Activated T-cell treated with anti-CD3 and anti-CD28 coated beads, Interleukin-2, amount 50 U/mL, for 48 hours (primary cell): ENCODE measurements around the gene COG7.
"Not testable (repeated sequence)": the region's sequence is repeated elsewhere in the genome, so short reads cannot be mapped to it uniquely, and the experiment has no call there.

Experiments used
- DNase-seq, 2 experiments: peaks; one replicate each; pipeline ENCODE4 v3.0.0-alpha.2; 2020

The COG7 gene

GRCh38 chr16:23382279-23382678 is 70.7 kb downstream of the COG7 start:
- no peak for DNase-seq

GRCh38 chr16:23381702-23382101 is 71.3 kb downstream of the COG7 start:
- DNase-seq, result not testable (repeated sequence)

- no peak for DNase-seq
Measured at GRCh38 chr16:23380501-23380951, 72.5 kb downstream of the COG7 start.

GRCh38 chr16:23379707-23380106 is 73.3 kb downstream of the COG7 start:
- DNase-seq, result no peak

GRCh38 chr16:23378921-23379320 is 74.1 kb downstream of the COG7 start:
- no peak for DNase-seq

GRCh38 chr16:23378256-23378655 is 74.7 kb downstream of the COG7 start:
- no peak for DNase-seq

- DNase-seq, result no peak
Measured at GRCh38 chr16:23377071-23377931, 75.7 kb downstream of the COG7 start.

GRCh38 chr16:23375643-23376042 is 77.3 kb downstream of the COG7 start:
- DNase-seq, result no peak

GRCh38 chr16:23374721-23375510 is 78.1 kb downstream of the COG7 start:
- DNase-seq, result no peak

GRCh38 chr16:23373436-23374219 is 79.4 kb downstream of the COG7 start:
- no peak for DNase-seq

- no peak for DNase-seq
Measured at GRCh38 chr16:23371368-23371767, 81.6 kb downstream of the COG7 start.

GRCh38 chr16:23369416-23369815 is 83.6 kb downstream of the COG7 start:
- no peak for DNase-seq

- no peak for DNase-seq
Measured at GRCh38 chr16:23368469-23368868, 84.5 kb downstream of the COG7 start.

- DNase-seq, result no peak
Measured at GRCh38 chr16:23367988-23368387, 85.0 kb downstream of the COG7 start.

- no peak for DNase-seq
Measured at GRCh38 chr16:23367564-23367963, 85.4 kb downstream of the COG7 start.

GRCh38 chr16:23366341-23366740 is 86.6 kb downstream of the COG7 start:
- DNase-seq, result not testable (repeated sequence)

- peak in 1 of 2 experiments; percentile 24 for DNase-seq
Measured at GRCh38 chr16:23365602-23366240, 87.3 kb downstream of the COG7 start.

GRCh38 chr16:23362460-23363317 is 90.3 kb downstream of the COG7 start:
- no peak for DNase-seq

- no peak for DNase-seq
Measured at GRCh38 chr16:23359092-23359760, 93.8 kb downstream of the COG7 start.

- no peak for DNase-seq
Measured at GRCh38 chr16:23357761-23358290, 95.2 kb downstream of the COG7 start.

- DNase-seq, result no peak
Measured at GRCh38 chr16:23356941-23357340, 96.0 kb downstream of the COG7 start.
